Measurements from ENCODE around the gene HEG1.

DNA sequence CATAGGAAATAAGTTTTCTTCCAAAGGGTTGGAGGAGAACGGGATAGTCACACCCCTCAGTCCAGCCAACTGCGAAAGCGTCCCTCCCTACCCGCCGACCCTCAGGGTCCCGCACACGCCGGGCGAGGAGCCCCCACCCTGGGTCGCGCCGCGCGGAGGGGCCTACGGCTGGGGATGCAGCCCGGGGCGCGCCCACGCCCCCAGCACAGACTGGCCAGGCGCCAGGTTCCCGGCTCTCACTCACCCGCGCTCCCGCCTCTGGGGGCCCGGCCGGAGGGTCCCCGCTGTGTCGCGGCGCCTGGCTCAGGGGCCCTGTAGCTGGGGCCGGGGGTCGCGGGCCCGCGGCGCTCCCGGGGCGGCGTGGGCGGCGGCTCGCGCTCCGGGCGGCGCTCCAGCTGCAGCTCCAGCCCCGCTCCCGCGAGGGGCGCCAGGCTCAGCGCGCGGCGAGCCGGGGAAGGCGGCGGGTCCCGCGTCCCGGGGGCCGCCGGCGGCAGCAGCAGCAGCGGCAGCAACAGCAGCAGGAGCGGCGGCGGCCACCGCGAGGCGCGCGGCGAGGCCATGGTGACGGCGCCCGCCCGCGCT, 375 bp downstream of the HEG1 start:
- no peak for TF ChIP-seq POLR2A (IDR thresholded peaks at IDR 0.05)
- TF ChIP-seq, protein P1, sequence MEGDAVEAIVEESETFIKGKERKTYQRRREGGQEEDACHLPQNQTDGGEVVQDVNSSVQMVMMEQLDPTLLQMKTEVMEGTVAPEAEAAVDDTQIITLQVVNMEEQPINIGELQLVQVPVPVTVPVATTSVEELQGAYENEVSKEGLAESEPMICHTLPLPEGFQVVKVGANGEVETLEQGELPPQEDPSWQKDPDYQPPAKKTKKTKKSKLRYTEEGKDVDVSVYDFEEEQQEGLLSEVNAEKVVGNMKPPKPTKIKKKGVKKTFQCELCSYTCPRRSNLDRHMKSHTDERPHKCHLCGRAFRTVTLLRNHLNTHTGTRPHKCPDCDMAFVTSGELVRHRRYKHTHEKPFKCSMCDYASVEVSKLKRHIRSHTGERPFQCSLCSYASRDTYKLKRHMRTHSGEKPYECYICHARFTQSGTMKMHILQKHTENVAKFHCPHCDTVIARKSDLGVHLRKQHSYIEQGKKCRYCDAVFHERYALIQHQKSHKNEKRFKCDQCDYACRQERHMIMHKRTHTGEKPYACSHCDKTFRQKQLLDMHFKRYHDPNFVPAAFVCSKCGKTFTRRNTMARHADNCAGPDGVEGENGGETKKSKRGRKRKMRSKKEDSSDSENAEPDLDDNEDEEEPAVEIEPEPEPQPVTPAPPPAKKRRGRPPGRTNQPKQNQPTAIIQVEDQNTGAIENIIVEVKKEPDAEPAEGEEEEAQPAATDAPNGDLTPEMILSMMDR (IDR thresholded peaks at IDR 0.05): peak in 2 of 7 experiments; percentile 13

Measured in body of pancreas (tissue), 4 donors.